Thyroid gland (tissue), 4 donors: ENCODE results near the gene RSPH1. TPM values are rescaled to one million over a fixed set of nuclear protein-coding genes. Genes with fewer than 3 reads are reported as not detected.

Source experiments
- DNase-seq, 2 donors: peaks; one replicate each; pipeline ENCODE4 v3.0.0-alpha.2; 2019
- H3K27ac ChIP-seq, 3 donors: fragments of 200-600 bp; sonication (generic); 1 replicate in 2 of 3; 2 replicates in 1 of 3; pipeline ENCODE4 v1.5.1; 2016 to 2019; ENCODE audit warnings: mild to moderate bottlenecking in 1 of 3, moderate library complexity in 1 of 3
- H3K27me3 ChIP-seq: fragments of 200-600 bp; sonication (generic); one replicate; pipeline ENCODE4 v1.5.1; 2019
- H3K36me3 ChIP-seq, 2 donors: fragments of 200-600 bp; sonication (generic); one replicate each; pipeline ENCODE4 v1.5.1; 2016 to 2019
- H3K4me1 ChIP-seq, 2 donors: fragments of 200-600 bp; sonication (generic); one replicate each; pipeline ENCODE4 v1.5.1; 2017 to 2019
- H3K4me3 ChIP-seq, 3 donors: fragments of 200-600 bp; sonication (generic); replicated peaks in 1 of 3; 1 replicate in 2 of 3; 2 replicates in 1 of 3; pipeline ENCODE4 v1.5.1; 2016; ENCODE audit warnings: mild to moderate bottlenecking in 1 of 3
- H3K9me3 ChIP-seq: fragments of 200-600 bp; sonication (generic); one replicate; pipeline ENCODE4 v1.5.1; 2017
- POLR2A ChIP-seq, 2 donors: fragments of 450-650 bp; IDR thresholded peaks; one replicate each; pipeline ENCODE4 v1.6.1; 2017; ENCODE audit warnings: antibody characterized with exemption in 2 of 2, mild to moderate bottlenecking in 2 of 2, moderate library complexity in 1 of 2
- WGBS, 2 donors: methylation state at CpG; one replicate each; pipeline ENCODE4 v1.1.5; 2017; 5-methylcytosine and 5-hydroxymethylcytosine counted together
- intact Hi-C: fragments of 100-400 bp; cut with DNase I; formaldehyde crosslinking; loops from one replicate; pipeline ENCODE4 v1.15.1; 2023
- total RNA-seq, 4 donors: library from RNA; depleted of rRNA; stranded (reverse); fragments of >200 nt; gene quantifications; one replicate each; pipeline ENCODE4 v1.2.3, GENCODE V29; 2016
- TF ChIP-seq, protein P1 (sequence below), 6 experiments: fragments of 200-600 bp in 3 of 6; fragments of 450-650 bp in 3 of 6; sonication (generic) in 3 of 6; IDR thresholded peaks; one replicate each; pipeline ENCODE4 v1.5.1; 2016 to 2019; ENCODE audit warnings: antibody characterized with exemption in 6 of 6, mild to moderate bottlenecking in 2 of 6, inconsistent platforms in 1 of 6, moderate library complexity in 1 of 6

RSPH1 gene
- total RNA-seq, 4 donors from 2014 or later, result 2.7 to 3.7 (median 3.0) TPM

DNA sequence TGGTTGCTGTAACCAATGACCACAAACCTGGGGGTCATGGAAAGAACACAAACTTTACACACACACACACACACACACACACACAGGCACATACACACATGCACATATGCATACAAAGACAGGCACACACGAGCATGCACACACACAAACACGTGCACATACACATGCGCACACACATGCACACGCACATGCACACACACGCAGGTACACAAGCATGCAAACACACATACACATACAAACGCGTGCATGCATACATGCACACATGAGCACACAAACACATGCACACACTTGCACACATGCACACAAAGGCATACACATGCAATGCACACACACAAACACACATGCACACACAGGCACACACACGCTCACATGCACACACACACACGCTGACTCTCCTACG lies 48.3 kb downstream of the RSPH1 start:
- intact Hi-C loops, result loop anchor here (5.0 kb wide), 2 partner anchors 140 to 295 kb away; no protein-coding TSS in a partner anchor
- no peak overlapping the region for H3K27ac ChIP-seq
- no peak for TF ChIP-seq POLR2A (IDR thresholded peaks at IDR 0.05)
- TF ChIP-seq, protein P1, sequence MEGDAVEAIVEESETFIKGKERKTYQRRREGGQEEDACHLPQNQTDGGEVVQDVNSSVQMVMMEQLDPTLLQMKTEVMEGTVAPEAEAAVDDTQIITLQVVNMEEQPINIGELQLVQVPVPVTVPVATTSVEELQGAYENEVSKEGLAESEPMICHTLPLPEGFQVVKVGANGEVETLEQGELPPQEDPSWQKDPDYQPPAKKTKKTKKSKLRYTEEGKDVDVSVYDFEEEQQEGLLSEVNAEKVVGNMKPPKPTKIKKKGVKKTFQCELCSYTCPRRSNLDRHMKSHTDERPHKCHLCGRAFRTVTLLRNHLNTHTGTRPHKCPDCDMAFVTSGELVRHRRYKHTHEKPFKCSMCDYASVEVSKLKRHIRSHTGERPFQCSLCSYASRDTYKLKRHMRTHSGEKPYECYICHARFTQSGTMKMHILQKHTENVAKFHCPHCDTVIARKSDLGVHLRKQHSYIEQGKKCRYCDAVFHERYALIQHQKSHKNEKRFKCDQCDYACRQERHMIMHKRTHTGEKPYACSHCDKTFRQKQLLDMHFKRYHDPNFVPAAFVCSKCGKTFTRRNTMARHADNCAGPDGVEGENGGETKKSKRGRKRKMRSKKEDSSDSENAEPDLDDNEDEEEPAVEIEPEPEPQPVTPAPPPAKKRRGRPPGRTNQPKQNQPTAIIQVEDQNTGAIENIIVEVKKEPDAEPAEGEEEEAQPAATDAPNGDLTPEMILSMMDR (IDR thresholded peaks at IDR 0.05), result no peak
- no peaks in the 10 kb centered on the region for H3K9me3 ChIP-seq
- 92 to 94% methylated on average over 10 of the region's 10 CpGs for WGBS, 2 donors
- H3K36me3 ChIP-seq, result no peaks in the 10 kb centered on the region
- no peak overlapping the region for H3K4me3 ChIP-seq
- H3K4me1 ChIP-seq, result peaks cover 0 to 7% of the 10 kb centered on the region in 2 donors
- H3K27me3 ChIP-seq, result no peaks in the 10 kb centered on the region
- no peak for DNase-seq

DNA sequence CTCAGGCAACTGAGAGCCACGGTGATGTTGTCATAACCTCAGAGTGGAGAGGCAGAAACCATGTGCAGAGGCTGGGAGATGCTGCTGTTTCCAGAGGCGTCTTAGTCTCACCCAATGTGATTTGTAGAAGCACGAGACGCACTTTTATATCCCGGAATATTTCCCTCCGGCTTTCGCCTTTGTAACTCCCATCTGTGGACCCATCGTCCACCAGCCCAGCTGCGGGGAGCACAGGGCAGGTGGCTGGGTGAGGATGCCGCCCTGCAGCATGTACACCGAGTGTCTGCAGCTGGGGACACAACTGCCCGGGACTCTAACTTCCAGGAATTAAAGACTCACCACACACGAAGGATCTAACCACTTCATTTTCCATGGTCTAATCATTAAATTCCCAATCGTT lies 48.8 kb downstream of the RSPH1 start:
- H3K27me3 ChIP-seq, result no peaks in the 10 kb centered on the region
- H3K9me3 ChIP-seq, result no peaks in the 10 kb centered on the region
- 80 to 84% methylated on average over 14 of the region's 14 CpGs for WGBS, 2 donors
- H3K4me1 ChIP-seq, result peaks cover 0 to 7% of the 10 kb centered on the region in 2 donors
- no peak overlapping the region for H3K4me3 ChIP-seq
- intact Hi-C loops, result loop anchor here (5.0 kb wide), 2 partner anchors 140 to 295 kb away; no protein-coding TSS in a partner anchor
- TF ChIP-seq, protein P1 (IDR thresholded peaks at IDR 0.05), result no peak
- TF ChIP-seq POLR2A (IDR thresholded peaks at IDR 0.05), result no peak
- H3K27ac ChIP-seq, result no peak overlapping the region
- DNase-seq, result no peak
- H3K36me3 ChIP-seq, result no peaks in the 10 kb centered on the region

DNA sequence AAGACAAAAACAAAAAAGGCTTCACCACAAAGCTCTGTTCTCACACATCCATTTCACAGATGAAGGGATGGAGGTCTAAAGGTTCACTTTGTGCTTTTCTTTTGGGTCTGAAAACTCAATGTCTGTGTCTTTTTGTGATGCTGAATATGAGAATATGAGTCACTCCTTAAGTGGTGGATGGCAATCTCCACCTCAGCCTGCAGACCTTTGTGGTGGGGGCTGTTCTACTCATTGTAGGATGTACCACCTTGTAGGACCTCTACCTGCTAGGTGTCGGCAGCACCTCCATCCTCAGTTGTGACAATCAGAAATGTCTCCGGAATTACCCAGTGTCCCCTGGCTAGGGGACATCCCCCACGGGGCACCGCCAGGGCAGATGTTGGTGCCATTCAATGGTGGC lies 49.5 kb downstream of the RSPH1 start:
- Histone ChIP-seq H3K9me3 (no peaks in the 10 kb centered on the region), H3K4me3 (no peak overlapping the region), H3K36me3 (no peaks in the 10 kb centered on the region), H3K27me3 (no peaks in the 10 kb centered on the region), H3K4me1 (peaks cover 0 to 7% of the 10 kb centered on the region in 2 donors), H3K27ac (no peak overlapping the region)
- DNase-seq, result no peak
- 100% methylated on average over 4 of the region's 4 CpGs for WGBS, 2 donors
- intact Hi-C loops, result loop anchor here (5.0 kb wide), 2 partner anchors 139 to 294 kb away; no protein-coding TSS in a partner anchor
- TF ChIP-seq, protein P1 (IDR thresholded peaks at IDR 0.05), result no peak
- no peak for TF ChIP-seq POLR2A (IDR thresholded peaks at IDR 0.05)

DNA sequence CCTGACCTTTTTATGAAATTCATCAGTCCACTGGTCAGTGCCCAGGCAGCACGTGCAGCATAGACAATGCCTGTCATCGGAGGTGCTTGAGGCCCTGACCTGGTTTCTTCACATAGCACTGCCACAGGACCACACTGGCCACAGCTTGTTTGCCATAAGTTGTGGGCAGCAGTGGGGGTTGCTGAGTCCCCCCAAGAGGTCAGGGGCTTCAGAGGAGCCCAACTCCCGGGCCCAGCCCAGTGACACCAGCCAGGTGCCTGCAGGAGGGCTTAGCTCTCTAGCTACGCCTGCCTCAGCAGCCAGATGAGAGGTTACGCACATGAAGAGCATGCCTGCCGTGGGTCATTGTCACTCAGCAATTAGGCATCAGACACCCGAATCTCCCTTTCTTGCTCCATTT lies 50.7 kb downstream of the RSPH1 start:
- H3K4me3 ChIP-seq, result no peak overlapping the region
- no peak overlapping the region for H3K27ac ChIP-seq
- H3K9me3 ChIP-seq, result no peaks in the 10 kb centered on the region
- no peaks in the 10 kb centered on the region for H3K36me3 ChIP-seq
- intact Hi-C loops, result loop anchor here (5.0 kb wide), 2 partner anchors 138 to 293 kb away; no protein-coding TSS in a partner anchor
- no peaks in the 10 kb centered on the region for H3K27me3 ChIP-seq
- WGBS, 2 donors, result 85 to 86% methylated on average over 5 to 7 of the region's 7 CpGs
- no peak for DNase-seq
- peaks cover 0 to 5% of the 10 kb centered on the region in 2 donors for H3K4me1 ChIP-seq
- TF ChIP-seq POLR2A (IDR thresholded peaks at IDR 0.05), result no peak
- TF ChIP-seq, protein P1 (IDR thresholded peaks at IDR 0.05), result no peak

DNA sequence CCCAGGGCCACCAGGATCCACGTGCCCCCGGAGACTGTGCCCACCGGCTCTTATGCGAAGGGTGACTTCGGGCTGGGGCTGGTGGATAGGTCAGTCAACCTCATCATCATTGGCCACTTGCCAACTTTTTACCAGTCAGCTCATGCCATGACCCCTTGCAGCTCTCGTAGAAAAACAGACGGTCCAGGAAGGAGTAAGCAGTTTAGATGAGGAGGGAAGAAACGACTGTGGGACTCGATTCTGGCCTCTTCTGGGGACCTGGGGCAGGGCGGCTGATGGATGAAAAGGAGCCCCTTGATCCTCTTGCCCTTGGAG lies 51.3 kb downstream of the RSPH1 start:
- Histone ChIP-seq H3K27ac (no peak overlapping the region), H3K9me3 (no peaks in the 10 kb centered on the region), H3K4me3 (no peak overlapping the region), H3K36me3 (no peaks in the 10 kb centered on the region), H3K27me3 (no peaks in the 10 kb centered on the region), H3K4me1 (peaks cover 0 to under 1% of the 10 kb centered on the region in 2 donors)
- intact Hi-C loops, result loop anchor here (5.0 kb wide), 2 partner anchors 137 to 292 kb away; no protein-coding TSS in a partner anchor
- 79 to 80% methylated on average over 10 of the region's 10 CpGs for WGBS, 2 donors
- TF ChIP-seq, protein P1 (IDR thresholded peaks at IDR 0.05), result no peak
- TF ChIP-seq POLR2A (IDR thresholded peaks at IDR 0.05), result no peak
- DNase-seq, result no peak
